22Rv1 (cell line): Measurements from ENCODE around the gene SYNE2.

Source experiments
- ZFX ChIP-seq: fragments of 450-650 bp; IDR thresholded peaks from 2 replicates; pipeline ENCODE4 v1.6.1; 2017; ENCODE audit warnings: antibody characterized with exemption, borderline replicate concordance
- TF ChIP-seq, protein P1 (sequence below): fragments of 450-650 bp; IDR thresholded peaks from 2 replicates; pipeline ENCODE4 v1.5.1; 2017; ENCODE audit warnings: mild to moderate bottlenecking

- TF ChIP-seq, protein P1, sequence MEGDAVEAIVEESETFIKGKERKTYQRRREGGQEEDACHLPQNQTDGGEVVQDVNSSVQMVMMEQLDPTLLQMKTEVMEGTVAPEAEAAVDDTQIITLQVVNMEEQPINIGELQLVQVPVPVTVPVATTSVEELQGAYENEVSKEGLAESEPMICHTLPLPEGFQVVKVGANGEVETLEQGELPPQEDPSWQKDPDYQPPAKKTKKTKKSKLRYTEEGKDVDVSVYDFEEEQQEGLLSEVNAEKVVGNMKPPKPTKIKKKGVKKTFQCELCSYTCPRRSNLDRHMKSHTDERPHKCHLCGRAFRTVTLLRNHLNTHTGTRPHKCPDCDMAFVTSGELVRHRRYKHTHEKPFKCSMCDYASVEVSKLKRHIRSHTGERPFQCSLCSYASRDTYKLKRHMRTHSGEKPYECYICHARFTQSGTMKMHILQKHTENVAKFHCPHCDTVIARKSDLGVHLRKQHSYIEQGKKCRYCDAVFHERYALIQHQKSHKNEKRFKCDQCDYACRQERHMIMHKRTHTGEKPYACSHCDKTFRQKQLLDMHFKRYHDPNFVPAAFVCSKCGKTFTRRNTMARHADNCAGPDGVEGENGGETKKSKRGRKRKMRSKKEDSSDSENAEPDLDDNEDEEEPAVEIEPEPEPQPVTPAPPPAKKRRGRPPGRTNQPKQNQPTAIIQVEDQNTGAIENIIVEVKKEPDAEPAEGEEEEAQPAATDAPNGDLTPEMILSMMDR: no peak
- no peak for TF ChIP-seq ZFX
These were observed 21.4 kb downstream of the SYNE2 start for GRCh38 chr14:63874223-63874622.
